Neural cell (in vitro differentiated cells): ENCODE measurements around the gene CFAP157. TPM values are rescaled to one million over a fixed set of nuclear protein-coding genes. Genes with fewer than 3 reads are reported as not detected.

Experiments
- H2AFZ ChIP-seq: fragments of 200-600, 300-800 bp; sonication (generic), shearing (Covaris generic); 2 replicates; pipeline ENCODE4 v1.6.0; 2014; ENCODE audit warnings: low read depth, mild to moderate bottlenecking, antibody characterized with exemption, low read length, moderate library complexity
- H3F3A ChIP-seq: fragments of 200-600 bp; shearing (Covaris generic); 2 replicates; pipeline ENCODE4 v1.6.1; 2016; ENCODE audit warnings: mild to moderate bottlenecking, moderate library complexity, mixed read lengths, antibody characterized with exemption, low read length; ENCODE audit not compliant: insufficient read depth, poor library complexity, severe bottlenecking
- H3K27ac ChIP-seq: fragments of 200-600, 300-800 bp; sonication (generic), shearing (Covaris generic); 2 replicates; pipeline ENCODE4 v1.5.1; 2014; ENCODE audit warnings: mild to moderate bottlenecking, low read length, moderate library complexity
- H3K27me3 ChIP-seq: fragments of 300-800, 200-600 bp; sonication (generic), shearing (Covaris generic); 2 replicates; pipeline ENCODE4 v1.6.0; 2014; ENCODE audit warnings: mild to moderate bottlenecking, low read depth, low read length, moderate library complexity; ENCODE audit not compliant: insufficient read depth
- H3K36me3 ChIP-seq: fragments of 300-800, 200-600 bp; sonication (generic), shearing (Covaris generic); 2 replicates; pipeline ENCODE4 v1.5.1; 2014; ENCODE audit warnings: mild to moderate bottlenecking, antibody characterized with exemption, low read length, moderate library complexity; ENCODE audit not compliant: insufficient read depth
- H3K4me2 ChIP-seq: fragments of 300-800, 200-600 bp; sonication (generic), shearing (Covaris generic); 2 replicates; pipeline ENCODE4 v1.6.0; 2014; ENCODE audit warnings: mild to moderate bottlenecking, low read length
- H3K4me3 ChIP-seq: fragments of 300-800, 200-600 bp; sonication (generic), shearing (Covaris generic); 2 replicates; pipeline ENCODE4 v1.5.1; 2014; ENCODE audit warnings: mild to moderate bottlenecking, low read length, moderate library complexity
- H3K79me2 ChIP-seq: fragments of 200-600 bp; shearing (Covaris generic); replicated peaks from 2 replicates; pipeline ENCODE4 v1.6.0; 2014; ENCODE audit warnings: mild to moderate bottlenecking, low read length, moderate library complexity; ENCODE audit not compliant: insufficient read depth
- H3K9ac ChIP-seq: fragments of 300-800, 200-600 bp; sonication (generic), shearing (Covaris generic); 2 replicates; pipeline ENCODE4 v1.6.1; 2016; ENCODE audit warnings: mild to moderate bottlenecking, low read length, mixed read lengths
- H3K9me2 ChIP-seq: fragments of 200-600 bp; shearing (Covaris generic); 2 replicates; pipeline ENCODE4 v1.6.1; 2016; ENCODE audit warnings: mild to moderate bottlenecking, low read length, mixed read lengths; ENCODE audit not compliant: insufficient read depth
- H3K9me3 ChIP-seq: fragments of 200-600, 300-800 bp; sonication (generic), shearing (Covaris generic); 2 replicates; pipeline ENCODE4 v1.6.1; 2016; ENCODE audit warnings: mild to moderate bottlenecking, mixed run types, low read length, moderate library complexity, mixed read lengths
- H4K20me1 ChIP-seq: fragments of 200-600 bp; shearing (Covaris generic); 2 replicates; pipeline ENCODE4 v1.6.1; 2016; ENCODE audit warnings: mild to moderate bottlenecking, mixed run types; ENCODE audit not compliant: insufficient read depth
- CTCF ChIP-seq: fragments of 450-650 bp; IDR thresholded peaks from 2 replicates; pipeline ENCODE4 v1.5.1; 2014; ENCODE audit warnings: antibody characterized with exemption, mild to moderate bottlenecking, moderate library complexity; ENCODE audit not compliant: poor library complexity, severe bottlenecking
- EP300 ChIP-seq: fragments of 450-650 bp; conservative IDR thresholded peaks from 2 replicates; pipeline ENCODE4 v1.6.1; 2014; ENCODE audit warnings: antibody characterized with exemption, mild to moderate bottlenecking, moderate library complexity; ENCODE audit not compliant: poor library complexity, severe bottlenecking
- EZH2 ChIP-seq: fragments of 200-600, 300-800 bp; shearing (Covaris generic), sonication (generic); IDR thresholded peaks from 2 replicates; pipeline ENCODE4 v1.6.1; 2014; ENCODE audit warnings: antibody characterized with exemption, low read length, borderline replicate concordance, mild to moderate bottlenecking; ENCODE audit not compliant: insufficient read depth, poor library complexity, severe bottlenecking
- MXI1 ChIP-seq: fragments of 450-650 bp; conservative IDR thresholded peaks from 2 replicates; pipeline ENCODE4 v1.6.1; 2014; ENCODE audit warnings: antibody characterized with exemption, mild to moderate bottlenecking; ENCODE audit not compliant: poor library complexity, severe bottlenecking
- POLR2AphosphoS5 ChIP-seq: IDR thresholded peaks from 2 replicates; pipeline ENCODE4 v1.6.1; 2012
- RAD21 ChIP-seq: fragments of 450-650 bp; conservative IDR thresholded peaks from 2 replicates; pipeline ENCODE4 v1.6.1; 2014; ENCODE audit warnings: antibody characterized with exemption, mild to moderate bottlenecking, moderate library complexity
- REST ChIP-seq: IDR thresholded peaks from 2 replicates; pipeline ENCODE4 v1.6.1; 2012; ENCODE audit warnings: borderline replicate concordance
- SMC3 ChIP-seq: fragments of 450-650 bp; conservative IDR thresholded peaks from 2 replicates; pipeline ENCODE4 v1.6.1; 2014; ENCODE audit warnings: antibody characterized with exemption, mild to moderate bottlenecking, moderate library complexity; ENCODE audit not compliant: poor library complexity
- TAF1 ChIP-seq: IDR thresholded peaks from 2 replicates; pipeline ENCODE4 v1.6.1; 2012; ENCODE audit warnings: low read depth
- polyA plus RNA-seq: library from polyadenylated mRNA; depleted of rRNA; stranded (reverse); fragments of >200 nt; gene quantifications from 2 replicates; pipeline ENCODE4 v1.2.3, GENCODE V29; 2014

The CFAP157 gene
- polyA plus RNA-seq, 1 donor from 2014 or later: 1.3 TPM

- H4K20me1 ChIP-seq: no peaks in the 10 kb centered on the region
- H3K27ac ChIP-seq: no peak overlapping the region
- no peak overlapping the region for H3K4me2 ChIP-seq
- H3K9me3 ChIP-seq: no peaks in the 10 kb centered on the region
- no peak overlapping the region for H2AFZ ChIP-seq
- TF ChIP-seq POLR2AphosphoS5 (no peak), TAF1 (no peak), REST (no peak), CTCF (no peak), RAD21 (no peak), EZH2 (no peak), EP300 (no peak), SMC3 (no peak), MXI1 (no peak)
- no peaks in the 10 kb centered on the region for H3K9me2 ChIP-seq
- peaks cover 3% of the 10 kb centered on the region for H3K79me2 ChIP-seq
- H3K9ac ChIP-seq: no peak overlapping the region
- H3K4me3 ChIP-seq: no peak overlapping the region
- H3F3A ChIP-seq: no peaks in the 10 kb centered on the region
- no peaks in the 10 kb centered on the region for H3K27me3 ChIP-seq
- H3K36me3 ChIP-seq: no peaks in the 10 kb centered on the region
These were observed 24.1 kb downstream of the CFAP157 start for GRCh38 chr9:127730799-127731410.

GRCh38 chr9:127731938-127732337, 25.1 kb downstream of the CFAP157 start:
- H3K36me3 ChIP-seq: no peaks in the 10 kb centered on the region
- H4K20me1 ChIP-seq: no peaks in the 10 kb centered on the region
- H3K27me3 ChIP-seq: no peaks in the 10 kb centered on the region
- H3K9me2 ChIP-seq: no peaks in the 10 kb centered on the region
- peaks cover 3% of the 10 kb centered on the region for H3K79me2 ChIP-seq
- H3K4me3 ChIP-seq: no peak overlapping the region
- H3F3A ChIP-seq: no peaks in the 10 kb centered on the region
- no peak overlapping the region for H3K9ac ChIP-seq
- no peak overlapping the region for H2AFZ ChIP-seq
- no peaks in the 10 kb centered on the region for H3K9me3 ChIP-seq
- TF ChIP-seq REST (no peak), POLR2AphosphoS5 (no peak), EZH2 (no peak), SMC3 (no peak), RAD21 (no peak), TAF1 (no peak), MXI1 (no peak), EP300 (no peak)
- no peak overlapping the region for H3K27ac ChIP-seq
- no peak overlapping the region for H3K4me2 ChIP-seq
